ENCODE measurements around the gene NLRX1.

GRCh38 chr11:119153049-119153818, 15.3 kb upstream of the NLRX1 start:
- TF ChIP-seq, protein P1, sequence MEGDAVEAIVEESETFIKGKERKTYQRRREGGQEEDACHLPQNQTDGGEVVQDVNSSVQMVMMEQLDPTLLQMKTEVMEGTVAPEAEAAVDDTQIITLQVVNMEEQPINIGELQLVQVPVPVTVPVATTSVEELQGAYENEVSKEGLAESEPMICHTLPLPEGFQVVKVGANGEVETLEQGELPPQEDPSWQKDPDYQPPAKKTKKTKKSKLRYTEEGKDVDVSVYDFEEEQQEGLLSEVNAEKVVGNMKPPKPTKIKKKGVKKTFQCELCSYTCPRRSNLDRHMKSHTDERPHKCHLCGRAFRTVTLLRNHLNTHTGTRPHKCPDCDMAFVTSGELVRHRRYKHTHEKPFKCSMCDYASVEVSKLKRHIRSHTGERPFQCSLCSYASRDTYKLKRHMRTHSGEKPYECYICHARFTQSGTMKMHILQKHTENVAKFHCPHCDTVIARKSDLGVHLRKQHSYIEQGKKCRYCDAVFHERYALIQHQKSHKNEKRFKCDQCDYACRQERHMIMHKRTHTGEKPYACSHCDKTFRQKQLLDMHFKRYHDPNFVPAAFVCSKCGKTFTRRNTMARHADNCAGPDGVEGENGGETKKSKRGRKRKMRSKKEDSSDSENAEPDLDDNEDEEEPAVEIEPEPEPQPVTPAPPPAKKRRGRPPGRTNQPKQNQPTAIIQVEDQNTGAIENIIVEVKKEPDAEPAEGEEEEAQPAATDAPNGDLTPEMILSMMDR (IDR thresholded peaks at IDR 0.05; ENCODE audit: low read length), result no peak
- TF ChIP-seq EZH2 (optimal IDR thresholded peaks at IDR 0.05; ENCODE audit: low read depth, low read length) (no peak), EZH2phosphoT487 (IDR thresholded peaks at IDR 0.05; ENCODE audit: low read length) (no peak)

Measured in MM.1S (cell line).